ENCODE data around the gene LRRC59. TPM values are rescaled to one million over a fixed set of nuclear protein-coding genes. Genes with fewer than 3 reads are reported as not detected.
"Not testable (repeated sequence)": the region's sequence is repeated elsewhere in the genome, so short reads cannot be mapped to it uniquely, and the experiment has no call there.

Gene LRRC59
- total RNA-seq, 2 donors from 2014 or later: 55.6 to 96.4 TPM

- TF ChIP-seq CTCF (IDR thresholded peaks at IDR 0.05): no peak
- no peak overlapping the region for H3K27ac ChIP-seq
- ATAC-seq (ENCODE audit: insufficient number of reproducible peaks, low FRiP score, low read depth) (no peak), DNase-seq (ENCODE audit: low spot score) (no peak)
- no peaks in the 10 kb centered on the region for H3K4me1 ChIP-seq (ENCODE audit: control insufficient read depth in 1 of 2, low read depth in 2 of 2)
- no peak overlapping the region for H3K4me3 ChIP-seq
- no peaks in the 10 kb centered on the region for H3K36me3 ChIP-seq
- H3K27me3 ChIP-seq (replicated peaks; ENCODE audit: insufficient read depth): no peaks in the 10 kb centered on the region
- H3K9me3 ChIP-seq: no peaks in the 10 kb centered on the region
These were observed 17.5 kb upstream of the LRRC59 start for GRCh38 chr17:50414808-50415207.

- Histone ChIP-seq H3K4me3 (no peak overlapping the region), H3K27me3 (replicated peaks; ENCODE audit: insufficient read depth) (no peaks in the 10 kb centered on the region), H3K9me3 (no peaks in the 10 kb centered on the region), H3K36me3 (no peaks in the 10 kb centered on the region), H3K4me1 (ENCODE audit: control insufficient read depth in 1 of 2, low read depth in 2 of 2) (no peaks in the 10 kb centered on the region), H3K27ac (no peak overlapping the region)
- ATAC-seq (ENCODE audit: insufficient number of reproducible peaks, low FRiP score, low read depth): no peak
- no peak for TF ChIP-seq CTCF (IDR thresholded peaks at IDR 0.05)
- DNase-seq (ENCODE audit: low spot score): no peak
These were observed 14.9 kb upstream of the LRRC59 start for GRCh38 chr17:50412188-50412732.

GRCh38 chr17:50407921-50408320 is 10.6 kb upstream of the LRRC59 start:
- no peak for TF ChIP-seq CTCF (IDR thresholded peaks at IDR 0.05)
- Histone ChIP-seq H3K36me3 (no peaks in the 10 kb centered on the region), H3K27ac (no peak overlapping the region), H3K4me1 (ENCODE audit: control insufficient read depth in 1 of 2, low read depth in 2 of 2) (no peaks in the 10 kb centered on the region), H3K27me3 (replicated peaks; ENCODE audit: insufficient read depth) (no peaks in the 10 kb centered on the region), H3K4me3 (no peak overlapping the region), H3K9me3 (no peaks in the 10 kb centered on the region)
- DNase-seq (ENCODE audit: low spot score) (no peak), ATAC-seq (ENCODE audit: insufficient number of reproducible peaks, low FRiP score, low read depth) (no peak)

- Histone ChIP-seq H3K27me3 (replicated peaks; ENCODE audit: insufficient read depth) (no peaks in the 10 kb centered on the region), H3K4me3 (no peak overlapping the region), H3K4me1 (ENCODE audit: control insufficient read depth in 1 of 2, low read depth in 2 of 2) (no peaks in the 10 kb centered on the region), H3K36me3 (no peaks in the 10 kb centered on the region), H3K27ac (no peak overlapping the region), H3K9me3 (no peaks in the 10 kb centered on the region)
- ATAC-seq (ENCODE audit: insufficient number of reproducible peaks, low FRiP score, low read depth): no peak
- DNase-seq (ENCODE audit: low spot score): no peak
- no peak for TF ChIP-seq CTCF (IDR thresholded peaks at IDR 0.05)
These were observed 9.3 kb upstream of the LRRC59 start for GRCh38 chr17:50406578-50406977.

GRCh38 chr17:50405351-50405750 is 8.0 kb upstream of the LRRC59 start:
- not testable (repeated sequence) for DNase-seq (ENCODE audit: low spot score); H3K4me1 ChIP-seq (ENCODE audit: control insufficient read depth in 1 of 2, low read depth in 2 of 2); H3K27ac ChIP-seq; H3K27me3 ChIP-seq (replicated peaks; ENCODE audit: insufficient read depth); H3K9me3 ChIP-seq; ATAC-seq (ENCODE audit: insufficient number of reproducible peaks, low FRiP score, low read depth); H3K4me3 ChIP-seq; H3K36me3 ChIP-seq

GRCh38 chr17:50399591-50399990 is 2.3 kb upstream of the LRRC59 start:
- H3K4me3 ChIP-seq: not testable (repeated sequence)

GRCh38 chr17:50398672-50399071 is 1.3 kb upstream of the LRRC59 start:
- H3K27me3 ChIP-seq (replicated peaks; ENCODE audit: insufficient read depth); H3K4me3 ChIP-seq; DNase-seq (ENCODE audit: low spot score); H3K9me3 ChIP-seq; ATAC-seq (ENCODE audit: insufficient number of reproducible peaks, low FRiP score, low read depth); H3K27ac ChIP-seq: not testable (repeated sequence)
- H3K36me3 ChIP-seq: peaks cover 12% of the 10 kb centered on the region
- peaks cover 11 to 24% of the 10 kb centered on the region in 2 donors for H3K4me1 ChIP-seq (ENCODE audit: control insufficient read depth in 1 of 2, low read depth in 2 of 2)

More at GRCh38 chr17:50399591-50399990, 2.3 kb upstream of the LRRC59 start:
- not testable (repeated sequence) for DNase-seq (ENCODE audit: low spot score); H3K27ac ChIP-seq; ATAC-seq (ENCODE audit: insufficient number of reproducible peaks, low FRiP score, low read depth); H3K27me3 ChIP-seq (replicated peaks; ENCODE audit: insufficient read depth); H3K36me3 ChIP-seq; H3K9me3 ChIP-seq
- H3K4me1 ChIP-seq (ENCODE audit: control insufficient read depth in 1 of 2, low read depth in 2 of 2): peaks cover 11 to 21% of the 10 kb centered on the region in 2 donors

All from thoracic aorta (tissue), 2 donors.